Smooth muscle cell of the brain vasculature (primary cell): Measurements from ENCODE around the gene DNAJC13.
A peak's percentile ranks its signal among the peaks of the same experiment; 100 is the strongest.
"Not testable (repeated sequence)": the region's sequence is repeated elsewhere in the genome, so short reads cannot be mapped to it uniquely, and the experiment has no call there.

Source experiments
- DNase-seq: peaks from one replicate; pipeline ENCODE4 v3.0.0-alpha.2; 2012; ENCODE audit warnings: low read depth, low spot score

Gene DNAJC13

GRCh38 chr3:132416807-132417694 lies at the start of gene DNAJC13:
DNAJC13 (plus strand) TSS chr3:132417502; CDS start chr3:132434551, 17,049 bp downstream.
- peak; percentile 89 for DNase-seq

GRCh38 chr3:132368515-132368914 lies 48.8 kb upstream of the DNAJC13 start:
- DNase-seq: no peak

- no peak for DNase-seq
Observed at GRCh38 chr3:132368962-132369361, 48.3 kb upstream of the DNAJC13 start.

- not testable (repeated sequence) for DNase-seq
Observed at GRCh38 chr3:132376945-132377354, 40.4 kb upstream of the DNAJC13 start.

GRCh38 chr3:132378048-132378762 lies 39.1 kb upstream of the DNAJC13 start:
- DNase-seq: no peak

GRCh38 chr3:132378846-132379245 lies 38.5 kb upstream of the DNAJC13 start:
- DNase-seq: no peak

- no peak for DNase-seq
Observed at GRCh38 chr3:132380920-132381319, 36.4 kb upstream of the DNAJC13 start.

GRCh38 chr3:132381348-132381944 lies 35.9 kb upstream of the DNAJC13 start:
- no peak for DNase-seq

GRCh38 chr3:132382267-132382666 lies 35.0 kb upstream of the DNAJC13 start:
- no peak for DNase-seq

GRCh38 chr3:132382688-132383194 lies 34.6 kb upstream of the DNAJC13 start:
- DNase-seq: no peak

- DNase-seq: no peak
Observed at GRCh38 chr3:132386259-132386658, 31.0 kb upstream of the DNAJC13 start.

- DNase-seq: not testable (repeated sequence)
Observed at GRCh38 chr3:132392675-132393074, 24.6 kb upstream of the DNAJC13 start.

GRCh38 chr3:132394320-132394719 lies 23.0 kb upstream of the DNAJC13 start:
- DNase-seq: no peak

- no peak for DNase-seq
Observed at GRCh38 chr3:132395126-132395525, 22.2 kb upstream of the DNAJC13 start.

GRCh38 chr3:132396255-132396654 lies 21.0 kb upstream of the DNAJC13 start:
- DNase-seq: no peak

- DNase-seq: not testable (repeated sequence)
Observed at GRCh38 chr3:132396776-132397175, 20.5 kb upstream of the DNAJC13 start.

GRCh38 chr3:132399054-132399929 lies 18.0 kb upstream of the DNAJC13 start:
- peak; percentile 31 for DNase-seq

GRCh38 chr3:132401255-132401654 lies 16.0 kb upstream of the DNAJC13 start:
- no peak for DNase-seq

- DNase-seq: no peak
Observed at GRCh38 chr3:132404276-132404675, 13.0 kb upstream of the DNAJC13 start.

GRCh38 chr3:132405188-132405587 lies 12.1 kb upstream of the DNAJC13 start:
- DNase-seq: no peak
